Measurements from ENCODE around the gene CDKAL1.

DNA sequence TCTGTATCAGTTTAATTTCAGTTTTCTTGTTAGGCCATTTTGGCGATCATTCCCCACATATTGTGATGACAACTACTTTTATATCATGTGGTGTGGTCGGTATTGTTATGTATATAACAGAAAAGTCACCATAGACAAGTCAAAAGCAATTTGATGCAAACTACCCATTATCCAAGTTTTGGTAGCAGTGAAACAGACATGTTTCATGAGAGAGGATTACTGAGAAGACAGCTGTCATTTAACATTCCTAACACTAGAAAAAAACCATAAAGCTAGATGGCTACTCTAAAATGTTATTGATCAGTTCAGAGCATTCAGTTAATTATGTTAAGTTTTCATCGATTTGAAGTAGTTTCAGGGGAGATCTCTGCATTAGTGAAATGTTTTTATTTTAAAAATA lies 597.1 kb downstream of the CDKAL1 start:
- no peak for TF ChIP-seq POLR2A (IDR thresholded peaks at IDR 0.05)
- TF ChIP-seq, protein P1, sequence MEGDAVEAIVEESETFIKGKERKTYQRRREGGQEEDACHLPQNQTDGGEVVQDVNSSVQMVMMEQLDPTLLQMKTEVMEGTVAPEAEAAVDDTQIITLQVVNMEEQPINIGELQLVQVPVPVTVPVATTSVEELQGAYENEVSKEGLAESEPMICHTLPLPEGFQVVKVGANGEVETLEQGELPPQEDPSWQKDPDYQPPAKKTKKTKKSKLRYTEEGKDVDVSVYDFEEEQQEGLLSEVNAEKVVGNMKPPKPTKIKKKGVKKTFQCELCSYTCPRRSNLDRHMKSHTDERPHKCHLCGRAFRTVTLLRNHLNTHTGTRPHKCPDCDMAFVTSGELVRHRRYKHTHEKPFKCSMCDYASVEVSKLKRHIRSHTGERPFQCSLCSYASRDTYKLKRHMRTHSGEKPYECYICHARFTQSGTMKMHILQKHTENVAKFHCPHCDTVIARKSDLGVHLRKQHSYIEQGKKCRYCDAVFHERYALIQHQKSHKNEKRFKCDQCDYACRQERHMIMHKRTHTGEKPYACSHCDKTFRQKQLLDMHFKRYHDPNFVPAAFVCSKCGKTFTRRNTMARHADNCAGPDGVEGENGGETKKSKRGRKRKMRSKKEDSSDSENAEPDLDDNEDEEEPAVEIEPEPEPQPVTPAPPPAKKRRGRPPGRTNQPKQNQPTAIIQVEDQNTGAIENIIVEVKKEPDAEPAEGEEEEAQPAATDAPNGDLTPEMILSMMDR (IDR thresholded peaks at IDR 0.05): no peak
